Esophagus muscularis mucosa (tissue), 3 donors: ENCODE data around the gene AKT3.

Experiments used
- POLR2AphosphoS5 ChIP-seq, 2 donors: sonication (generic); formaldehyde crosslinking; IDR thresholded peaks; one replicate each; pipeline ENCODE4 v1.6.1; 2017; ENCODE audit warnings: antibody characterized with exemption in 2 of 2
- TF ChIP-seq, protein P1 (sequence below), 3 experiments: fragments of 200-600 bp in 2 of 3; fragments of 450-650 bp in 1 of 3; sonication (generic) in 2 of 3; IDR thresholded peaks; one replicate each; pipeline ENCODE4 v1.5.1; 2017 to 2019; ENCODE audit warnings: antibody characterized with exemption in 3 of 3, mild to moderate bottlenecking in 2 of 3, moderate library complexity in 1 of 3

DNA sequence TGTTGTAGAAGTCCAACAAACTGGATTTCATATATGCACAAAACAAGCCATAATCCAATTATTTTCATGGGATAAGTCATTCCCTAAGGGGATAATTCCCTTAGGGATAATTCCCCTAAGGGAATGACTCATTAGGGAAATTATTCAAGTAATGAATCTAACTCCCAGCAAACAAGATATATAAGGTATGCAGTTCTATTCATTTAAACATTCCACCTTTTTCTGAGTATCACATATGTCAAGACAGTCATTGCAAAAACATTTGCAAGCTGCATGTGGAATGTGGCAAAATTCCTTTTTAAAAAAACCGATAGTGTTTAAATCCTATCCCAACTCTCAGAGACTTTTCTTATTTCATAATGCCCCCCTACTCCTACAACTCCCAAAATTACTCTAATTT, 131.2 kb downstream of the AKT3 start:
- TF ChIP-seq, protein P1, sequence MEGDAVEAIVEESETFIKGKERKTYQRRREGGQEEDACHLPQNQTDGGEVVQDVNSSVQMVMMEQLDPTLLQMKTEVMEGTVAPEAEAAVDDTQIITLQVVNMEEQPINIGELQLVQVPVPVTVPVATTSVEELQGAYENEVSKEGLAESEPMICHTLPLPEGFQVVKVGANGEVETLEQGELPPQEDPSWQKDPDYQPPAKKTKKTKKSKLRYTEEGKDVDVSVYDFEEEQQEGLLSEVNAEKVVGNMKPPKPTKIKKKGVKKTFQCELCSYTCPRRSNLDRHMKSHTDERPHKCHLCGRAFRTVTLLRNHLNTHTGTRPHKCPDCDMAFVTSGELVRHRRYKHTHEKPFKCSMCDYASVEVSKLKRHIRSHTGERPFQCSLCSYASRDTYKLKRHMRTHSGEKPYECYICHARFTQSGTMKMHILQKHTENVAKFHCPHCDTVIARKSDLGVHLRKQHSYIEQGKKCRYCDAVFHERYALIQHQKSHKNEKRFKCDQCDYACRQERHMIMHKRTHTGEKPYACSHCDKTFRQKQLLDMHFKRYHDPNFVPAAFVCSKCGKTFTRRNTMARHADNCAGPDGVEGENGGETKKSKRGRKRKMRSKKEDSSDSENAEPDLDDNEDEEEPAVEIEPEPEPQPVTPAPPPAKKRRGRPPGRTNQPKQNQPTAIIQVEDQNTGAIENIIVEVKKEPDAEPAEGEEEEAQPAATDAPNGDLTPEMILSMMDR (IDR thresholded peaks at IDR 0.05), result no peak
- no peak for TF ChIP-seq POLR2AphosphoS5 (IDR thresholded peaks at IDR 0.05)
